ENCODE measurements around the gene SLC7A11.
"Not testable (repeated sequence)": the region's sequence is repeated elsewhere in the genome, so short reads cannot be mapped to it uniquely, and the experiment has no call there.

The SLC7A11 gene

GRCh38 chr4:138248058-138248457 is 5.9 kb upstream of the SLC7A11 start:
- in situ Hi-C loops (cut with MboI; ENCODE audit: low pct_unique_long_range_greater_than_20kb, low sequenced_read_pairs): no loop called here
- no peak for DNase-seq

GRCh38 chr4:138247643-138248042 is 5.5 kb upstream of the SLC7A11 start:
- in situ Hi-C loops (cut with MboI; ENCODE audit: low pct_unique_long_range_greater_than_20kb, low sequenced_read_pairs): no loop called here

GRCh38 chr4:138243369-138243768 is 1.2 kb upstream of the SLC7A11 start:
- in situ Hi-C loops (cut with MboI; ENCODE audit: low pct_unique_long_range_greater_than_20kb, low sequenced_read_pairs): no loop called here
- no peak for DNase-seq

More at GRCh38 chr4:138247643-138248042, 5.5 kb upstream of the SLC7A11 start:
- DNase-seq: no peak

GRCh38 chr4:138242834-138243156 is 646 bp upstream of the SLC7A11 start:
- DNase-seq: no peak
- in situ Hi-C loops (cut with MboI; ENCODE audit: low pct_unique_long_range_greater_than_20kb, low sequenced_read_pairs): no loop called here

GRCh38 chr4:138241281-138242075 is 671 bp downstream of the SLC7A11 start:
- peak; percentile 63 for DNase-seq

GRCh38 chr4:138239491-138239890 is 2.7 kb downstream of the SLC7A11 start:
- in situ Hi-C loops (cut with MboI; ENCODE audit: low pct_unique_long_range_greater_than_20kb, low sequenced_read_pairs): no loop called here

More at GRCh38 chr4:138241281-138242075, 671 bp downstream of the SLC7A11 start:
- in situ Hi-C loops (cut with MboI; ENCODE audit: low pct_unique_long_range_greater_than_20kb, low sequenced_read_pairs): no loop called here

GRCh38 chr4:138238521-138239292 is 3.4 kb downstream of the SLC7A11 start:
- in situ Hi-C loops (cut with MboI; ENCODE audit: low pct_unique_long_range_greater_than_20kb, low sequenced_read_pairs): no loop called here
- DNase-seq: no peak

More at GRCh38 chr4:138239491-138239890, 2.7 kb downstream of the SLC7A11 start:
- DNase-seq: no peak

- in situ Hi-C loops (cut with MboI; ENCODE audit: low pct_unique_long_range_greater_than_20kb, low sequenced_read_pairs); DNase-seq: not testable (repeated sequence)
Observed at GRCh38 chr4:138237132-138237531, 5.0 kb downstream of the SLC7A11 start.

GRCh38 chr4:138236037-138236436 is 6.1 kb downstream of the SLC7A11 start:
- in situ Hi-C loops (cut with MboI; ENCODE audit: low pct_unique_long_range_greater_than_20kb, low sequenced_read_pairs): no loop called here
- DNase-seq: no peak

GRCh38 chr4:138235419-138235952 is 6.7 kb downstream of the SLC7A11 start:
- DNase-seq: peak; percentile 36
- in situ Hi-C loops (cut with MboI; ENCODE audit: low pct_unique_long_range_greater_than_20kb, low sequenced_read_pairs): no loop called here

GRCh38 chr4:138234248-138234647 is 7.9 kb downstream of the SLC7A11 start:
- DNase-seq: no peak
- in situ Hi-C loops (cut with MboI; ENCODE audit: low pct_unique_long_range_greater_than_20kb, low sequenced_read_pairs): no loop called here

- no peak for DNase-seq
- in situ Hi-C loops (cut with MboI; ENCODE audit: low pct_unique_long_range_greater_than_20kb, low sequenced_read_pairs): no loop called here
Observed at GRCh38 chr4:138233313-138234034, 8.7 kb downstream of the SLC7A11 start.

- in situ Hi-C loops (cut with MboI; ENCODE audit: low pct_unique_long_range_greater_than_20kb, low sequenced_read_pairs): no loop called here
- DNase-seq: no peak
Observed at GRCh38 chr4:138232364-138232763, 9.8 kb downstream of the SLC7A11 start.

- DNase-seq: no peak
- in situ Hi-C loops (cut with MboI; ENCODE audit: low pct_unique_long_range_greater_than_20kb, low sequenced_read_pairs): no loop called here
Observed at GRCh38 chr4:138230048-138230447, 12.1 kb downstream of the SLC7A11 start.

- no peak for DNase-seq
- in situ Hi-C loops (cut with MboI; ENCODE audit: low pct_unique_long_range_greater_than_20kb, low sequenced_read_pairs): no loop called here
Observed at GRCh38 chr4:138229160-138229559, 13.0 kb downstream of the SLC7A11 start.

- in situ Hi-C loops (cut with MboI; ENCODE audit: low pct_unique_long_range_greater_than_20kb, low sequenced_read_pairs): no loop called here
- no peak for DNase-seq
Observed at GRCh38 chr4:138226351-138226750, 15.8 kb downstream of the SLC7A11 start.

- DNase-seq: no peak
- in situ Hi-C loops (cut with MboI; ENCODE audit: low pct_unique_long_range_greater_than_20kb, low sequenced_read_pairs): no loop called here
Observed at GRCh38 chr4:138225477-138225876, 16.7 kb downstream of the SLC7A11 start.

- DNase-seq: no peak
- in situ Hi-C loops (cut with MboI; ENCODE audit: low pct_unique_long_range_greater_than_20kb, low sequenced_read_pairs): no loop called here
Observed at GRCh38 chr4:138224614-138225013, 17.5 kb downstream of the SLC7A11 start.

GRCh38 chr4:138223231-138223910 is 18.8 kb downstream of the SLC7A11 start:
- peak; percentile 32 for DNase-seq
- in situ Hi-C loops (cut with MboI; ENCODE audit: low pct_unique_long_range_greater_than_20kb, low sequenced_read_pairs): no loop called here
